Karpas-422 (cell line): ENCODE results near the gene CST3. TPM values are rescaled to one million over a fixed set of nuclear protein-coding genes. Genes with fewer than 3 reads are reported as not detected.
"Not testable (repeated sequence)": the region's sequence is repeated elsewhere in the genome, so short reads cannot be mapped to it uniquely, and the experiment has no call there.

Experiments used
- DNase-seq: peaks from one replicate; pipeline ENCODE4 v3.0.0-alpha.2; 2015
- H2AFZ ChIP-seq: fragments of 200-600 bp; sonication (generic); 2 replicates; pipeline ENCODE4 v1.6.1; 2014; ENCODE audit warnings: antibody characterized with exemption, low read length, mixed read lengths
- H3K27ac ChIP-seq: fragments of 200-600 bp; sonication (generic); 2 replicates; pipeline ENCODE4 v1.5.1; 2014; ENCODE audit warnings: mild to moderate bottlenecking, low read length, moderate library complexity
- H3K27me3 ChIP-seq: fragments of 200-600 bp; sonication (generic); 2 replicates; pipeline ENCODE4 v1.6.1; 2014; ENCODE audit warnings: low read length, mixed read lengths
- H3K36me3 ChIP-seq: fragments of 200-600 bp; sonication (generic); 2 replicates; pipeline ENCODE4 v1.6.1; 2014; ENCODE audit warnings: low read length, mixed read lengths; ENCODE audit not compliant: insufficient read depth
- H3K4me1 ChIP-seq: fragments of 200-600 bp; sonication (generic); 2 replicates; pipeline ENCODE4 v1.6.1; 2014; ENCODE audit warnings: mild to moderate bottlenecking, low read length, mixed read lengths
- H3K4me2 ChIP-seq: fragments of 200-600 bp; sonication (generic); 2 replicates; pipeline ENCODE4 v1.6.1; 2014; ENCODE audit warnings: low read length, low read depth, mild to moderate bottlenecking; ENCODE audit not compliant: poor library complexity, severe bottlenecking
- H3K4me3 ChIP-seq: fragments of 200-600 bp; sonication (generic); 2 replicates; pipeline ENCODE4 v1.5.1; 2014; ENCODE audit warnings: mild to moderate bottlenecking, antibody characterized with exemption, low read length, mixed read lengths
- H3K79me2 ChIP-seq: fragments of 200-600 bp; sonication (generic); 2 replicates; pipeline ENCODE4 v1.6.1; 2014; ENCODE audit warnings: mild to moderate bottlenecking, low read length, mixed read lengths
- H3K9ac ChIP-seq: fragments of 200-600 bp; sonication (generic); 2 replicates; pipeline ENCODE4 v1.6.0; 2014; ENCODE audit warnings: low read length
- H3K9me2 ChIP-seq: fragments of 200-600 bp; sonication (generic), shearing (Covaris generic); replicated peaks from 2 replicates; pipeline ENCODE4 v1.6.0; 2014; ENCODE audit warnings: mild to moderate bottlenecking, low read length, moderate library complexity; ENCODE audit not compliant: insufficient read depth
- H3K9me3 ChIP-seq: fragments of 300-700, 200-600 bp; sonication (generic); 2 replicates; pipeline ENCODE4 v1.6.1; 2014; ENCODE audit warnings: low read length, mixed read lengths
- H4K20me1 ChIP-seq: fragments of 200-600 bp; sonication (generic); 2 replicates; pipeline ENCODE4 v1.6.1; 2014; ENCODE audit warnings: mild to moderate bottlenecking, antibody characterized with exemption, low read length, low read depth; ENCODE audit not compliant: insufficient read depth
- total RNA-seq: library from RNA; depleted of rRNA; stranded (reverse); fragments of >200 nt; shearing (Covaris generic); gene quantifications from 2 replicates; pipeline ENCODE4 v1.2.3, GENCODE V29; 2014; ENCODE audit warnings: low replicate concordance

The CST3 gene
- total RNA-seq, 1 experiment from 2014 or later = not detected

DNA sequence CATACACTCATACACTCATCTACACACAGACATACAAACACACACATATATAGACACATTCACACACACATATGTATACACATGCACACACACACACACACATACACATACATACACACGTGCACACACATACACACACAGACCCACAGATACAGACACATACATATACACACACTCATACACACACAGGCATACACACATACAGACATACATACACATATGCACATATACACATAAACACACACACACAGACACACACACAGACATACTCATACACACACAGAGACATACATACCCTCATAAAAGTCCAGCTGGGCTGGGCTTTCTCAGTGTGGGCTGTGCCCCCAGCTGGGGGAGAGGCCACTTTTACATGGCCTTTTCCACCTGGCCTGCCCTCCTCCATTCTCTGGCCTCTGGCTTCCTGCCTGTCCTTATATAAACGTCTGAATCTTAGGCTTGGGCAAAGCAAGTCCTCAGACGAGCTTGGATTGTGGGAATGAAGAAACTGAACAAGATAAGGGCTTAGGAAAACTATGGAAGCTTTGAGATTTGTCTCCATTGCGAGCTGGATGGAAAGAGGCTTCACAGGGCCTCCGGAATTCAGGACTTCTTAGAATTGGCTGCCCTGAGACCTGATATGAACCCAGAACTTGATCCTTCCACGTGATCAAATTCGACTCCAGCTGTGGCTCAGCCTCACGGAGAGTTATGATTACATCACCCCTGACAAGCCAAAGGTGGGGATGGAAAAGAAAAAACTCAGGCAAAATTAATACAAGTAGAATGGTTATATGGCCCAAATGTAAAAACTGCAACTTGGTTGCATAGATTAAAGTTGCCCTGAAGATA is 22.5 kb upstream of the CST3 start:
- H3K9ac ChIP-seq = no peak overlapping the region
- no peaks in the 10 kb centered on the region for H3K79me2 ChIP-seq
- H3K9me2 ChIP-seq = no peaks in the 10 kb centered on the region
- H3K27me3 ChIP-seq = no peaks in the 10 kb centered on the region
- H3K4me2 ChIP-seq = no peak overlapping the region
- H2AFZ ChIP-seq = no peak overlapping the region
- no peak for DNase-seq
- H3K36me3 ChIP-seq = no peaks in the 10 kb centered on the region
- H3K9me3 ChIP-seq = no peaks in the 10 kb centered on the region
- no peaks in the 10 kb centered on the region for H3K4me1 ChIP-seq
- no peak overlapping the region for H3K27ac ChIP-seq
- no peak overlapping the region for H3K4me3 ChIP-seq
- no peaks in the 10 kb centered on the region for H4K20me1 ChIP-seq

DNA sequence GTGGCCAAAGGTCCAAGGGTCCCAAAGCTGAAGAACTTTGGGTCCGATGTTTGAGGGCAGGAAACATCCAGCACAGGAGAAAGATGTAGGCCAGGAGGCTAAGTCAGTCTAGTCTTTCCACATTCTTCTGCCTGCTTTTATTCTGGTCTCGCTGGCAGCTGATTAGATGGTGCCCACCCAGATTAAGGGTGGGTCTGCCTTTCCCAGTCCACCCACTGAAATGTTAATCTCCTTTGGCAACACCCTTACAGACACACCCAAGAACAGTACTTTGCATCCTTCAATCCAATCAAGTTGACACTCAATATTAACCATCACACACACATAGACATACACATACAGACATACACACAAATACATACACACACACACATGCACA is 21.8 kb upstream of the CST3 start:
- not testable (repeated sequence) for H3K4me2 ChIP-seq, H3K36me3 ChIP-seq, H4K20me1 ChIP-seq, H3K9me3 ChIP-seq, DNase-seq, H3K79me2 ChIP-seq, H2AFZ ChIP-seq, H3K9ac ChIP-seq, H3K27me3 ChIP-seq, H3K4me3 ChIP-seq, H3K9me2 ChIP-seq, H3K4me1 ChIP-seq, H3K27ac ChIP-seq

DNA sequence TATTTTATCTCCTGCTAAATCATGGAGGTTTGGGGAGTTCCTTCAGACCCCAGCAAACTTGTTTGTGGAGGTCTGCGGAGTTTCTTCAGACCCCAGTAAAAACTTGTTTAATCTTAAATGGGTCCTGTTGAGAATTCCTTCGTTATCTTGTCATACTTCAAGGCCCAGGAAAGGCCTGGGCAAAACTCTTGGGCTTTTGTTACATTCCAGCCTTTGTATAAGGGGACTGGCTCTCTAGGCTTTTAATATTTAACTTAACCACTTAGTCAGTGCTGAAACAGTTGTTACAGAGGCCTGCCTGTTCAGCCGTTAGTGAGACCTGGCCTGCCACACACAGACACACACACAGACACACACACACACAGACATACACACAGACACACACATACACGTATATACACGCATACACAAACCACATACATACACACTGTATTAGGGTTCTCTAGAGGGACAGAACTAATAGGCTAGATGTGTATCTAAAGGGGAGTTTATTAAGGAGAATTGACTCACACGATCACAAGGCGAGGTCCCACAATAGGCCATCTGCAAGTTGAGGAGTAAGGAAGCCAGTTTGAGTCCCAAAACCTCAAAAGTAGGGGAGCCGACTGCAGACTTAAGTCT is 21.3 kb upstream of the CST3 start:
- Histone ChIP-seq H3K9ac (no peak overlapping the region), H3K27ac (no peak overlapping the region), H3K4me2 (no peak overlapping the region), H4K20me1 (no peaks in the 10 kb centered on the region), H3K9me2 (no peaks in the 10 kb centered on the region), H3K4me1 (no peaks in the 10 kb centered on the region), H3K79me2 (no peaks in the 10 kb centered on the region), H2AFZ (no peak overlapping the region), H3K9me3 (no peaks in the 10 kb centered on the region), H3K36me3 (no peaks in the 10 kb centered on the region), H3K27me3 (no peaks in the 10 kb centered on the region), H3K4me3 (no peak overlapping the region)
- no peak for DNase-seq

DNA sequence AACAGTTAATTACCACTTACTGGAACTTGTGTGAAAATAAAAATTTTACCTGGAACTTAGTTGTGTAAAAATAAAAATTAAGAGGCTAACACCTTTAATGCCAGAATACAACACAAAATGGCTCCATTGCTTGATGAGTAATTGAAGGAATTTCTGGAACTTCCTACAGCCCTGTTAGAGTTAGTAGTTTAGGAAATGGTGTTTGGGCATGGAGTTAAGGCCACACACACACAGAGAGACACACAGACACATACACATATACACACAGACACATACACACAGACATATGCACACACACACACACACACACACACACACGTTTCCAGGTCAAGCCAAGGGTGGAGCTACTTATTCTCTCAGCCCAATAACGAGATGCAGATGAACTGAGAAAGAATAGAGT is 20.6 kb upstream of the CST3 start:
- H3K9me2 ChIP-seq = no peaks in the 10 kb centered on the region
- no peak overlapping the region for H2AFZ ChIP-seq
- H4K20me1 ChIP-seq = no peaks in the 10 kb centered on the region
- no peak overlapping the region for H3K4me3 ChIP-seq
- H3K79me2 ChIP-seq = no peaks in the 10 kb centered on the region
- H3K4me2 ChIP-seq = no peak overlapping the region
- no peak for DNase-seq
- H3K9me3 ChIP-seq = no peaks in the 10 kb centered on the region
- no peaks in the 10 kb centered on the region for H3K27me3 ChIP-seq
- no peaks in the 10 kb centered on the region for H3K36me3 ChIP-seq
- H3K4me1 ChIP-seq = no peaks in the 10 kb centered on the region
- H3K9ac ChIP-seq = no peak overlapping the region
- no peak overlapping the region for H3K27ac ChIP-seq

DNA sequence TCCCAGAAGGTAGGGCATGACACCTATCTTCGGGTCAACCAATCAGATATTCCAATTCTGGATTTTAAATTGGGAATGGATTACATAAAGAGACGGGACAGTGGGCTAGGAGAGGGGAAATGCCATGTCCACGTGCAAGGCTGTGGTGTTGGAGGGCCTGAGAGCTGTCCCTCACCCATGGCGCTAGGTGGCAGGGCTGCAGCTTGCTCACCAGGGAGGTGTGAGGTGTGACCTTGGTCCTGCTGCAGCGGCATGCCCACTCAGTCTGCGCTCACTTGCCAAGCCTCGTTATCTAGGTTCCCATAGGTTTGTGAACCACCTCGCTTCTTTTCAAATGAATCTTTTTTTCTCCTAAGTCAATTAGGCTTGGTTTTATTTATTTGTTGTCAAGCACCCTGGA is 19.4 kb upstream of the CST3 start:
- H3K4me2 ChIP-seq = no peak overlapping the region
- H3K36me3 ChIP-seq = no peaks in the 10 kb centered on the region
- no peaks in the 10 kb centered on the region for H4K20me1 ChIP-seq
- no peak overlapping the region for H3K9ac ChIP-seq
- H3K27ac ChIP-seq = no peak overlapping the region
- H3K4me1 ChIP-seq = no peaks in the 10 kb centered on the region
- H3K79me2 ChIP-seq = no peaks in the 10 kb centered on the region
- no peak for DNase-seq
- H3K9me3 ChIP-seq = no peaks in the 10 kb centered on the region
- H3K9me2 ChIP-seq = no peaks in the 10 kb centered on the region
- no peak overlapping the region for H3K4me3 ChIP-seq
- no peak overlapping the region for H2AFZ ChIP-seq
- no peaks in the 10 kb centered on the region for H3K27me3 ChIP-seq

DNA sequence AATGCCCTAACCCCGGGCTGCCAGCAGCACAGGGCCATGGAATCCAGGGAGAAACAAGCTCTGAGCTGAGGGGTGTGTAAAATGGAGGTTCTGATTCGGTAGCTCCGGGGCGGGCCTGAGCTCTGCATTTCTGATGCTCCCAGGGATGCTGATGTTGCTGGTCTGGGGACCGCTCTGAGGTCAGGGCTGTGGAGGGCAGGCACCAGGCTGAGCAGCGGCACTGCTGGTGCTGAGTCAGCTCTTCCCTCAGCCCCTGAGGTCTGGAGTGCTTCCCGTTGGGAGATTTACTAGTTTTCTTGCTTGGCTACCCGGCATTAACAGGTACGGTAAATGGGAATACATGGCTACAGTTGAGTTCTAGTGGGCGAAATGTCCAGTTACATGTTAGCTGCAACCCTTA is 18.6 kb upstream of the CST3 start:
- no peak overlapping the region for H2AFZ ChIP-seq
- DNase-seq = no peak
- no peaks in the 10 kb centered on the region for H3K79me2 ChIP-seq
- H3K9ac ChIP-seq = no peak overlapping the region
- no peaks in the 10 kb centered on the region for H3K9me2 ChIP-seq
- no peaks in the 10 kb centered on the region for H4K20me1 ChIP-seq
- H3K36me3 ChIP-seq = no peaks in the 10 kb centered on the region
- no peaks in the 10 kb centered on the region for H3K9me3 ChIP-seq
- H3K4me3 ChIP-seq = no peak overlapping the region
- no peaks in the 10 kb centered on the region for H3K4me1 ChIP-seq
- H3K27ac ChIP-seq = no peak overlapping the region
- H3K27me3 ChIP-seq = no peaks in the 10 kb centered on the region
- no peak overlapping the region for H3K4me2 ChIP-seq

DNA sequence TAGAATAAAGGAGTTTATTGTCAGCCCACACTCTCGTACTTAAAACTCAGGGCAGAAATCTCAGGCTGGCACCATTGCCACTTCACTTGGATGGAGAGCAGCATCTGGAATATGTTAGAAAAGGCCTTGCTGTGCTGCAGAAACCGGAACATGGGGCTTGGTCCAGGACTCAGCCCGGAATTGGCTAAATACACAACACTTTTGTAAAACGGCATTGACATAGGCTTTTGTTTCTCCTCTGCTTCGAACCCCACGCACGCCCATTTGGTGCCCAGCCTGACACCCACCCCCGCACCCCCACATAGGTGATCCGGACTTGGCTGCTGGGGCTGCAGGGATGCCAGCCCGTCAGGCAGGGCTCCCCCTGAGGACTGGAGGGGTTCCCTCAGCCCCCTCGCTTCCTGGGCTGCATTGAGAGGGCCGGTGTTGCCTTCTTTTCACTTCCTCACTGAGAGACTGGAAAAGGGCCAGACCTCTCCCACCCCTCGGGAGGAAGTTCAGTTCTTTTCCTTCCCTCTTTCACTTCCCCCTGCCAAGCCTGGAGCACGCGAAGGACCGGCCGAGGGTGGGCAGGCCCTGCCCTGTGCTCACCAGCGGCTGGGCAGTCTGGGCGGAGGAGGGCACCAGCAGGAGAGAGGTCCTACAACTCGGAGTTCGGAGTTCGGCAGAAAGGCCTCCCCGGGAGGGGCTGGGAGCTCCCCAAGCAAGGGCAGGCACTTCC is 17.9 kb upstream of the CST3 start:
- Histone ChIP-seq H3K4me1 (no peaks in the 10 kb centered on the region), H3K9me3 (no peaks in the 10 kb centered on the region), H2AFZ (no peak overlapping the region), H3K4me2 (no peak overlapping the region), H4K20me1 (no peaks in the 10 kb centered on the region), H3K27me3 (no peaks in the 10 kb centered on the region), H3K4me3 (no peak overlapping the region), H3K9ac (no peak overlapping the region), H3K9me2 (no peaks in the 10 kb centered on the region), H3K36me3 (no peaks in the 10 kb centered on the region), H3K79me2 (no peaks in the 10 kb centered on the region), H3K27ac (no peak overlapping the region)
- DNase-seq = no peak

DNA sequence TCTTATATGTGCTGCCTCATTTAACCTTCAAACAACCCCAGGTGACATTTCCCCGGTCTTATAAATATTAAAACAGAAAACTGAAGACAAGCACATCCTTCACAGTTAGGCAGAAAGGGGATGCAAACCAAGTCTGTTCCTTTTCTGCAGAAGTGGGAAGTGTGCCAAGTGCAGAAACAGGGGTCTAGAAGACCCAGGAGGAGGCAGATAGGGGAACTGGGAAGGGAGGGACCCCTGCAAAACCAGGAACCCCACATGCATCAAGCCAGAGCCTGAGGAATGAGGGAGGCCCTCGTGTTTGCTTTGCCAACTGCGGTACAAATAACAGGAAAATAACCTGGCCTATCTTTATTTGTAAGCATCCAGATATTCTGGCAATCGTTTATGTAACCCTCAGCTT is 17.0 kb upstream of the CST3 start:
- no peaks in the 10 kb centered on the region for H3K27me3 ChIP-seq
- H4K20me1 ChIP-seq = no peaks in the 10 kb centered on the region
- no peak overlapping the region for H2AFZ ChIP-seq
- DNase-seq = no peak
- H3K4me1 ChIP-seq = no peaks in the 10 kb centered on the region
- H3K36me3 ChIP-seq = no peaks in the 10 kb centered on the region
- H3K27ac ChIP-seq = no peak overlapping the region
- no peaks in the 10 kb centered on the region for H3K79me2 ChIP-seq
- H3K4me3 ChIP-seq = no peak overlapping the region
- H3K9me2 ChIP-seq = no peaks in the 10 kb centered on the region
- H3K9me3 ChIP-seq = no peaks in the 10 kb centered on the region
- H3K4me2 ChIP-seq = no peak overlapping the region
- H3K9ac ChIP-seq = no peak overlapping the region
